Endodermal cell (in vitro differentiated cells): ENCODE data around the gene LIN7A. TPM values are rescaled to one million over a fixed set of nuclear protein-coding genes. Genes with fewer than 3 reads are reported as not detected.

ENCODE experiments used
- DNase-seq: peaks from one replicate; pipeline ENCODE4 v3.0.0-alpha.2; 2017
- H3K27ac ChIP-seq: 2 replicates; pipeline ENCODE4 v1.5.1; 2013; ENCODE audit warnings: mild to moderate bottlenecking, low read depth, low read length, moderate library complexity
- H3K27me3 ChIP-seq: 2 replicates; pipeline ENCODE4 v1.6.1; 2013; ENCODE audit warnings: mild to moderate bottlenecking, low read length, moderate library complexity; ENCODE audit not compliant: insufficient read depth, control insufficient read depth, poor library complexity, severe bottlenecking
- H3K36me3 ChIP-seq: 2 replicates; pipeline ENCODE4 v1.7.0; 2013; ENCODE audit warnings: mild to moderate bottlenecking, low read length, moderate library complexity; ENCODE audit not compliant: control insufficient read depth, insufficient read depth
- H3K4me1 ChIP-seq: one replicate; pipeline ENCODE4 v1.7.0; 2013; ENCODE audit warnings: low read length; ENCODE audit not compliant: control insufficient read depth, insufficient read depth
- H3K4me3 ChIP-seq: 2 replicates; pipeline ENCODE4 v1.5.1; 2013; ENCODE audit warnings: mild to moderate bottlenecking, low read length, moderate library complexity
- H3K9ac ChIP-seq: 2 replicates; pipeline ENCODE4 v1.6.1; 2013; ENCODE audit warnings: mild to moderate bottlenecking, low read length, moderate library complexity; ENCODE audit not compliant: poor library complexity, severe bottlenecking; ENCODE audit errors: extremely low read depth
- H3K9me3 ChIP-seq: 2 replicates; pipeline ENCODE4 v1.6.1; 2013; ENCODE audit warnings: mild to moderate bottlenecking, low read length, moderate library complexity; ENCODE audit not compliant: control insufficient read depth
- H3K27ac Mint-ChIP-seq: 2 replicates; pipeline ENCODE4 v1.8.0; 2020; ENCODE audit warnings: mixed read lengths
- H3K27me3 Mint-ChIP-seq: 2 replicates; pipeline ENCODE4 v1.8.0; 2021; ENCODE audit warnings: mild to moderate bottlenecking, mixed read lengths; ENCODE audit not compliant: insufficient read depth
- H3K36me3 Mint-ChIP-seq: 2 replicates; pipeline ENCODE4 v1.8.0; 2020; ENCODE audit warnings: low read depth, mixed read lengths
- H3K4me1 Mint-ChIP-seq: 2 replicates; pipeline ENCODE4 v1.8.0; 2020; ENCODE audit warnings: mixed read lengths
- H3K4me3 Mint-ChIP-seq: 2 replicates; pipeline ENCODE4 v1.8.0; 2020; ENCODE audit warnings: mild to moderate bottlenecking, moderate library complexity, mixed read lengths
- H3K9me3 Mint-ChIP-seq: 2 replicates; pipeline ENCODE4 v1.8.0; 2020; ENCODE audit warnings: mild to moderate bottlenecking, mixed read lengths
- CTCF ChIP-seq: fragments of 200-600 bp; sonication (generic); conservative IDR thresholded peaks from 2 replicates; pipeline ENCODE4 v1.5.0; 2021; ENCODE audit warnings: antibody characterized with exemption, mild to moderate bottlenecking
- WGBS, 2 experiments: methylation state at CpG; one replicate each; pipeline versions ENCODE4 v1.1.5 to v1.1.7; 2013; ENCODE audit warnings: missing lambda C conversion rate in 2 of 2, mixed read lengths in 1 of 2; ENCODE audit not compliant: insufficient coverage in 1 of 2, insufficient read length in 1 of 2; 5-methylcytosine and 5-hydroxymethylcytosine counted together
- total RNA-seq, 2 donors: library from RNA; stranded (reverse); fragmentation: NEBNext Ultra II Directional in 1 of 2; extraction: Animal tissue kit (Norgen Biotek cat#: 25700) in 1 of 2; gene quantifications; 2 replicates in 1 of 2; 3 replicates in 1 of 2; pipeline ENCODE4 v1.2.1, GENCODE V29; 2021

LIN7A gene
- total RNA-seq, 2 donors from 2014 or later: 19.3 to 27.2 TPM

DNA sequence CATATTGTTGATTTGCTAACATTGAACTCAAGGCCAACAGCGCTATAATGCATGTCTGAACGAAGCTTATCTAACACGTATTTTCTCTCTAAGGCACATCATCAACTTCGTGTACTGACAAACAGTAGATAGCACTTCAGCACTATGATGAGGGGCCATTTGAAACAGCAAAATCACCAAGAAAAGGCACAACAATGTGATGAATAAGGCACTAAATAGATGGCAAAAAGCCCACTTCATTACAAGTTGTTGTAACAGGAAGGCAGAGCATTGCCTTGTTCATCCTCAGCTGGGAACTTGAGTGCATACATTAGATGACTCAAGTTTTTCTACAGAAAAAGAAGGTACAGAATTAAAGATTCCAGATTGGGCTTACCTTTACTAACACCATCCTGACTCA is 75.2 kb downstream of the LIN7A start:
- Histone ChIP-seq H3K27me3 (no peaks in the 10 kb centered on the region), H3K4me3 (no peak overlapping the region), H3K4me1 (no peaks in the 10 kb centered on the region), H3K36me3 (no peaks in the 10 kb centered on the region), H3K27ac (no peak overlapping the region), H3K9me3 (no peaks in the 10 kb centered on the region), H3K9ac (no peak overlapping the region)
- H3K36me3 Mint-ChIP-seq: no peaks in the 10 kb centered on the region
- 95% methylated on average over 4 of the region's 4 CpGs; no CpG with 5 or more reads in 1 of the 2 experiments for WGBS, 2 experiments
- no peaks in the 10 kb centered on the region for H3K9me3 Mint-ChIP-seq
- H3K4me3 Mint-ChIP-seq: no peak overlapping the region
- H3K27me3 Mint-ChIP-seq: no peaks in the 10 kb centered on the region
- no peak for TF ChIP-seq CTCF
- DNase-seq: no peak
- H3K4me1 Mint-ChIP-seq: peaks cover 14% of the 10 kb centered on the region
- H3K27ac Mint-ChIP-seq: no peak overlapping the region

- H3K4me1 Mint-ChIP-seq: peaks cover 14% of the 10 kb centered on the region
- Histone ChIP-seq H3K36me3 (no peaks in the 10 kb centered on the region), H3K9me3 (no peaks in the 10 kb centered on the region), H3K27ac (no peak overlapping the region), H3K4me3 (no peak overlapping the region), H3K27me3 (no peaks in the 10 kb centered on the region), H3K4me1 (no peaks in the 10 kb centered on the region), H3K9ac (no peak overlapping the region)
- WGBS, 2 experiments: 81% methylated on average over 2 of the region's 2 CpGs; no CpG with 5 or more reads in 1 of the 2 experiments
- H3K36me3 Mint-ChIP-seq: no peaks in the 10 kb centered on the region
- no peak overlapping the region for H3K27ac Mint-ChIP-seq
- no peaks in the 10 kb centered on the region for H3K27me3 Mint-ChIP-seq
- no peak for DNase-seq
- H3K4me3 Mint-ChIP-seq: no peak overlapping the region
- TF ChIP-seq CTCF: no peak
- no peaks in the 10 kb centered on the region for H3K9me3 Mint-ChIP-seq
Measured at GRCh38 chr12:80861641-80862378, 75.9 kb downstream of the LIN7A start.

DNA sequence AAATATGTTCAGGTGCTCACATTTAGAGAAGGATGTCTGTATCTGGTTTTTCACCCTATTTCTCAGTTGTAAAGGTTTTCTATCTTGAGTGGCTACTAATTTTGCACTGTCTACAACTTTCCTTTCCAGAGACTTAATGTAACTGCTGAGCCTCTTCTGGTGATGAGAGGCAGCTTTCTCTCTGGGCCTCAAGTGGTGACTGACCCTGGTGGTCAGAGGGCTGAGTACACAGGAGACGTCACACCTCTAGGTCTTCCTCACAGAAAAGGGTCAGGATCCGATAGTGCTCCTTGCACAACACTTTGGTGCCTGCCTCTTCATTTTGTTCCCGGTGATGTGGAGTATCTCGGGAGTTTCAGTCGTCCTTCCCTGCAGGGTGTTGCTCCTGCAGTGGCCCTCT is 76.8 kb downstream of the LIN7A start:
- H3K36me3 Mint-ChIP-seq: no peaks in the 10 kb centered on the region
- no peaks in the 10 kb centered on the region for H3K27me3 Mint-ChIP-seq
- no peak overlapping the region for H3K4me3 Mint-ChIP-seq
- Histone ChIP-seq H3K9ac (no peak overlapping the region), H3K27me3 (no peaks in the 10 kb centered on the region), H3K36me3 (no peaks in the 10 kb centered on the region), H3K4me1 (no peaks in the 10 kb centered on the region), H3K27ac (no peak overlapping the region), H3K4me3 (no peak overlapping the region), H3K9me3 (no peaks in the 10 kb centered on the region)
- H3K4me1 Mint-ChIP-seq: peaks cover 14% of the 10 kb centered on the region
- DNase-seq: no peak
- H3K27ac Mint-ChIP-seq: no peak overlapping the region
- H3K9me3 Mint-ChIP-seq: no peaks in the 10 kb centered on the region
- peak; percentile 26 for TF ChIP-seq CTCF
- 86 to 88% methylated on average over 5 of the region's 5 CpGs for WGBS, 2 experiments
